HG03159 (cell line): ENCODE results near the gene NFYB.
A peak's percentile ranks its signal among the peaks of the same experiment; 100 is the strongest.
"Not testable (repeated sequence)": the region's sequence is repeated elsewhere in the genome, so short reads cannot be mapped to it uniquely, and the experiment has no call there.

ENCODE experiments used
- ATAC-seq: cut with Tn5 transposase; IDR thresholded peaks from one replicate; pipeline ENCODE4 v1.9.1; 2021; ENCODE audit warnings: mild to moderate bottlenecking, moderate library complexity; ENCODE audit not compliant: unreplicated experiment

NFYB gene

DNA sequence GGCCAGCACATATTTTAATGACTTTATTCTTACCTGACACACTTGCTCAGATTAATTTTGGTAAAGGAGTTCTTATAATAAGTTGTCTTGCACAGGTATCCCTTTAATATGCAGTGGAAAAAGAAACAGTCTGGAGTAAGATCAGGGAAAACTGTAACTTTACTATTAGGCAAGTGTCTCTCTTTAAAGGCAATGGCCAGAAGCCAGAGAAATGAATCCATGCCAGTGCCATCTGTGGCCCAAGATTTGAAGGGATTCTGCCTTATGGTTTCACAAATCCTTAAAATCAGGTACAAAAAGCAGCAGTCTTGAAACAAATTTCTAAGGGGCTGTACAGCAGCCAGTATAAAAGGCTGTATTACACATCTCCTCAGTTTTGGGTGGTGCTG lies 22.4 kb downstream of the NFYB start:
- ATAC-seq, result no peak

- not testable (repeated sequence) for ATAC-seq
Measured at GRCh38 chr12:104114834-104115586, 23.0 kb downstream of the NFYB start.

DNA sequence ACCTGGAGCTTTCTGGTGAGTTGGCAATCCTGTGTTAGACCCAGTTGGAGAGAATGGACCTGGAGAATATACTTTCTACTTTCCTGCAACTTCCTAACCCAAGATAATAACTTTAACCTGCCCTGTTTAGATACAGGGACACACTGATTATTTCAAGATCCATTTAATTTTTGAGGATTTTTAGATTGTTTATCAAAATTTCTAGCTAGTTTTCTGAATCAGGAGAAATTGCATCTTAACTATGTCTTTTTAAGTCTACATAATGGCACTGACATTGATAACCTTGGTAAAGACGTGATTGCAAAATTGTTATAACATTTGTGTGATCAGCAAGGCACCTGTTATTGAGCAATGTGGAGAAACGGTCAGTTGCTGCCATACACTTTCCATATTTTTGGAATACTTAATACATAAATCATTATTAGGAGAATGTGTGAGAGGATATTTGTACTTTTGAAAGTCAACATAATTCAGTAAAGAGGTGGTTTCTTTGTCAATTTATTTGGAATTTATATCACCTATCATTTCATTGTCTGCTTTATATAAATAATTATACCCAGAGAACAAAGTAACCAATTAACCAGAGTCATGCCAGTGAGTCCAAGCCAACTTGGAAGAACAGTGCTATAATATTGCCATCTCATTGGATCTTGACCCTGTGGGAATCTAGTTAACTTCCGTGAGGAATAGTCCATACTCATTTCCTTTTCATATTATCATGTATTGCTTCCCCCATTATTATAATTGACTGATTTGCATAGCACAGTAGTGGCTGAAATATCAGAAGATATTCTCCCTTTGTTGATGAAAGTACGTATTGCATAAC lies 28.4 kb downstream of the NFYB start:
- ATAC-seq, result no peak

- no peak for ATAC-seq
Measured at GRCh38 chr12:104108755-104109445, 29.1 kb downstream of the NFYB start.

DNA sequence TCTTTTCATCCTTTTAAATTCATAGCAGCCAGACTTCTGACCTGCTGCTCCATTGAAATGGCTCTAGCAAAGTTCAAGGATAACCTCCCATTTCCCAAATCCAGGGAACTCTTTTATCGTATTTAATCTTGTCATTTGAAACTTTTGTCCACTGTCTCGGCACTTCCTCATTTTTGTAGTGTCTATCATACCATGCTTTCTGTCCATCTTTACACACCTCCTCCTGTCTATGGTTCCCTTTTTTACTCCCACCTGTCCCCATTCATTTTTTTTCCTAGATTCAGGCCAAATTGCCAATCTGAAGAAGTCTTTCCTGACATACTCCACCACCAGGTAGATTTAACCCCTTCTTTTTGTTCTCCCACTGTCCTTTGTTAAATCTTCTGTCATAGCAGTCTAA lies 31.0 kb downstream of the NFYB start:
- no peak for ATAC-seq

- no peak for ATAC-seq
Measured at GRCh38 chr12:104105461-104105860, 32.5 kb downstream of the NFYB start.

- no peak for ATAC-seq
Measured at GRCh38 chr12:104097954-104098353, 40.1 kb downstream of the NFYB start.

DNA sequence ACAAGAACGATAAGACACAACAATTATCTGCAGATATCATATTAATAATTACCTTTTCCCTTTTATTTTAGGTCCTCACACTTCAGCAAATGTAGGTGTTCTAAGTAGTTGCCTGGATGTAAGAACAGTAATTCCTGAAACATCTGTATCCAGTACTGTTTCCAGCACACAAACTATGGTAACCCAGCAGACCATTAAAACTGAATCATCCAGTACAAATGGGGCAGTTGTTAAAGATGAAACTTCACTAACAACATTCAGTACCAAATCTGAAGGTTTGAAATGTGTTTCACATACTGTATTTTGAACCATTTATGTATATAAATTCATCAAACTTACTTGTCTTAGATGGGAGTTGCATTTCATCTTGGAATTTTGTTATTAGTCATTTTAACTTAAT lies 42.7 kb downstream of the NFYB start:
- no peak for ATAC-seq

DNA sequence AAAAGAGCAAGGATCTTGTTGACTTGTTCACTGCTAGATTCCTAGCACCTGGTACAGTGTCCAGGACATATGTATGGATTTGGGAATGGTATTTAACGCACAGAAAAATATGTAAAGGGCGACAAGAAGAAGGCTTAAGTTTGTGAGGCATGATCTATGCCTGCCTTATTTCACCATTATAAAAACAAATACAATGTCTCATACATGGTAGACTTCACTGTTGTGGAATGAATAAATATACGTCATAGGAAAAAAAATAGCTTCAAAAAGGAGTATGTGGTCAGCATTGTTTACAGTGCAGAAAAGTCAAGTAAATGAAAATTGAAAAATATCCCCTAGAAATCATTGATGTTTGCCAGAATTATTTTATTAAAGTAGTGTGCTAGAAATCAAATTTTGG lies 43.7 kb downstream of the NFYB start:
- no peak for ATAC-seq

DNA sequence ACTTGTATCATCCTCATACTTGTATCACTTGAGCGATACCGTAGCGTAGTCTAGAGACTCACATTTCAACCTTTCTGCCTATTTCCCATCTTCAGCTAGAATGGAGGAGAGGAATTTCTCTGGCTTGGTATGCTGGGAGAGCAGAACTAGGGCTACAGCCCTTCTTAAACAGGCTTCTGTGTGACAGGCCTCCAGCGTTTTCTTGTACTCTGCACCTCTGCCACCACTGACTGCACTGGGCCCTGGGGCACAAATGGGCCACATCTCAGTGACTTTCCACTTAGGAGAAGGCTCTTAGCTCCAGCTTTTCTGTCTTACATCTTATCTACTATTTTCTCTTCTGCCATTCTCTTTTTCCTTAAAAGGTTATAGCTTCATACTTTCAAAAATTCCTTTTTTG lies 46.9 kb downstream of the NFYB start:
- no peak for ATAC-seq

- ATAC-seq, result no peak
Measured at GRCh38 chr12:104090685-104091084, 47.3 kb downstream of the NFYB start.

- ATAC-seq, result peak; percentile 75
Measured at GRCh38 chr12:104083769-104084475, 54.1 kb downstream of the NFYB start.

DNA sequence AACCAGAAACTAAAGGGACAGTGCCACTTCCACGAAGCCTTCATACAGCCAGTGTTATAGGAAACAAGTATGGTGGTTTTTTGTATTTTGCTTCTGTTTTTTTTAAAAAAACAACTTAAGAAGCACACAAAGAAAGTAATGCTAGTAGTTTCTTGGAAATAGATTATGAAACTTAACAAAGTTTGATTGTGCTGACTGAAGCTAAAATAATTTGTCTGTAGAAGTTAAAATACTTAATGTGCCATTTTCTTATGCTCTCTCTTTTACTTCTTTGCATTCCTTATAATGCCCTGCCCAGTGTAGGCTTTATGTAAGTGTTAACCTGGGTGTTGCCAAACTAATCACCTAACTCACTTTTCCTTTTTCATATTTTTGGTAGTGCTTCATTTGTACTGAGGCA lies 57.2 kb downstream of the NFYB start:
- ATAC-seq, result no peak

- ATAC-seq, result no peak
Measured at GRCh38 chr12:104079024-104079423, 59.0 kb downstream of the NFYB start.

DNA sequence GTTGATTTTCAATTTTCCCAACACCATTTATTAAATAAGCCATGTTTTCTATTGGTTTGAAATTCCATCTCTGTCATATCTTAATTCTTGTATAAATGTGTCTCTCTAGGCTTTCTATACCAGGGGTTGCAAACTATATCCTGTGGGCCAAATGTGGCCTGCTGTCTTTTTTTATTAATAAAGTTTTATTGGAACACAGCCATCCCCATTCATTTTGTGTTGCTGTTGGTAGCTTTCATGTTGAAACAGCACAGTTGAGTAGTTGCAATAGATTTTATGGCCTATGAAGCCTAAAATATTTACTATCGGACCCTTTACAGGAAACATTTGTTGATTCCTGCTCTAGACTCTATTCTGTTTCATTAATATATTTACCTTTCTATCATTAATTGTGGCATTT lies 64.3 kb downstream of the NFYB start:
- no peak for ATAC-seq

GRCh38 chr12:104072099-104072498 lies 65.9 kb downstream of the NFYB start:
- no peak for ATAC-seq
